Hepatocyte (in vitro differentiated cells): ENCODE measurements around the gene LIMS2. TPM values are rescaled to one million over a fixed set of nuclear protein-coding genes. Genes with fewer than 3 reads are reported as not detected.

Experiments used
- DNase-seq: peaks from one replicate; pipeline ENCODE4 v3.0.0-alpha.2; 2016; ENCODE audit warnings: low spot score
- H2AFZ ChIP-seq: fragments of 200-600 bp; sonication (generic); 2 replicates; pipeline ENCODE4 v1.6.0; 2016; ENCODE audit warnings: antibody characterized with exemption, mild to moderate bottlenecking
- H3K27ac ChIP-seq: fragments of 200-600 bp; sonication (generic); 2 replicates; pipeline ENCODE4 v1.5.1; 2016; ENCODE audit warnings: mild to moderate bottlenecking
- H3K27me3 ChIP-seq: fragments of 200-600 bp; sonication (generic); 2 replicates; pipeline ENCODE4 v1.6.1; 2016
- H3K36me3 ChIP-seq: fragments of 200-600 bp; sonication (generic); replicated peaks from 2 replicates; pipeline ENCODE4 v1.5.1; 2016; ENCODE audit warnings: low read depth; ENCODE audit not compliant: insufficient read depth
- H3K4me1 ChIP-seq: fragments of 200-600 bp; sonication (generic); 2 replicates; pipeline ENCODE4 v1.5.1; 2016; ENCODE audit warnings: mild to moderate bottlenecking, moderate library complexity; ENCODE audit not compliant: insufficient read depth
- H3K4me2 ChIP-seq: fragments of 200-600 bp; sonication (generic); 2 replicates; pipeline ENCODE4 v1.6.0; 2016
- H3K4me3 ChIP-seq: fragments of 200-600 bp; sonication (generic); 2 replicates; pipeline ENCODE4 v1.5.1; 2016; ENCODE audit warnings: mild to moderate bottlenecking
- H3K79me2 ChIP-seq: fragments of 200-600 bp; sonication (generic); 2 replicates; pipeline ENCODE4 v1.6.0; 2017; ENCODE audit warnings: mild to moderate bottlenecking
- H3K9me2 ChIP-seq: fragments of 200-600 bp; sonication (generic); replicated peaks from 2 replicates; pipeline ENCODE4 v1.6.0; 2017; ENCODE audit warnings: mild to moderate bottlenecking; ENCODE audit not compliant: insufficient read depth
- H3K9me3 ChIP-seq: fragments of 200-600 bp; sonication (generic); 2 replicates; pipeline ENCODE4 v1.5.1; 2016; ENCODE audit warnings: low read depth, mild to moderate bottlenecking
- H4K20me1 ChIP-seq: fragments of 200-600 bp; sonication (generic); 2 replicates; pipeline ENCODE4 v1.6.0; 2016; ENCODE audit warnings: mild to moderate bottlenecking; ENCODE audit not compliant: insufficient read depth, poor library complexity, severe bottlenecking
- CTCF ChIP-seq: fragments of 200-600 bp; sonication (generic); IDR thresholded peaks from 2 replicates; pipeline ENCODE4 v1.5.1; 2016; ENCODE audit warnings: antibody characterized with exemption, mild to moderate bottlenecking; ENCODE audit not compliant: poor library complexity
- EZH2 ChIP-seq: fragments of 200-600 bp; sonication (generic); IDR thresholded peaks from 2 replicates; pipeline ENCODE4 v1.6.1; 2016; ENCODE audit warnings: antibody characterized with exemption, mild to moderate bottlenecking, borderline replicate concordance
- EZH2phosphoT487 ChIP-seq: fragments of 200-600 bp; sonication (generic); IDR thresholded peaks from one replicate; pipeline ENCODE4 v1.6.1; 2018; ENCODE audit warnings: antibody characterized with exemption, mild to moderate bottlenecking, low read depth, moderate library complexity; ENCODE audit not compliant: unreplicated experiment, severe bottlenecking
- WGBS: methylation state at CpG from one replicate; pipeline ENCODE4 v1.1.6; 2016; ENCODE audit warnings: low lambda C conversion rate; ENCODE audit errors: missing lambda C conversion rate; 5-methylcytosine and 5-hydroxymethylcytosine counted together
- polyA plus RNA-seq: library from polyadenylated mRNA; unstranded; fragments of >200 nt; fragmentation: Nextera tagmentation; extraction: Ambion mirVana; gene quantifications from 2 replicates; pipeline ENCODE4 v1.2.1, GENCODE V29; 2016
- total RNA-seq: library from RNA; depleted of rRNA; stranded (reverse); fragments of >200 nt; gene quantifications from 2 replicates; pipeline ENCODE4 v1.2.3, GENCODE V29; 2014

LIMS2 gene
- total and polyA plus RNA-seq, 2 experiments from 2014 or later = 4.0 to 8.3 TPM

GRCh38 chr2:127657232-127657595, 18.1 kb downstream of the LIMS2 start:
- Histone ChIP-seq H4K20me1 (no peaks in the 10 kb centered on the region), H3K79me2 (no peaks in the 10 kb centered on the region), H3K4me3 (no peak overlapping the region), H3K4me2 (no peak overlapping the region), H3K4me1 (peaks cover 3% of the 10 kb centered on the region), H3K27me3 (no peaks in the 10 kb centered on the region), H3K36me3 (no peaks in the 10 kb centered on the region), H3K9me2 (no peaks in the 10 kb centered on the region), H3K27ac (no peak overlapping the region), H2AFZ (no peak overlapping the region), H3K9me3 (no peaks in the 10 kb centered on the region)
- DNase-seq = no peak
- TF ChIP-seq EZH2phosphoT487 (no peak), CTCF (no peak), EZH2 (no peak)
- WGBS = 99% methylated on average over 17 of the region's 17 CpGs

- no peak for DNase-seq
- TF ChIP-seq EZH2 (no peak), EZH2phosphoT487 (no peak), CTCF (no peak)
- Histone ChIP-seq H3K9me2 (no peaks in the 10 kb centered on the region), H3K79me2 (no peaks in the 10 kb centered on the region), H3K27ac (no peak overlapping the region), H3K4me1 (no peaks in the 10 kb centered on the region), H3K4me2 (no peak overlapping the region), H3K9me3 (no peaks in the 10 kb centered on the region), H4K20me1 (no peaks in the 10 kb centered on the region), H2AFZ (no peak overlapping the region), H3K36me3 (no peaks in the 10 kb centered on the region), H3K27me3 (no peaks in the 10 kb centered on the region), H3K4me3 (no peak overlapping the region)
- 93% methylated on average over 15 of the region's 15 CpGs for WGBS
Measured at GRCh38 chr2:127656569-127657231, 18.6 kb downstream of the LIMS2 start.

GRCh38 chr2:127655209-127656073, 19.9 kb downstream of the LIMS2 start:
- H3K4me1 ChIP-seq = no peaks in the 10 kb centered on the region
- H4K20me1 ChIP-seq = no peaks in the 10 kb centered on the region
- H3K27ac ChIP-seq = no peak overlapping the region
- H3K36me3 ChIP-seq = no peaks in the 10 kb centered on the region
- no peak overlapping the region for H2AFZ ChIP-seq
- no peaks in the 10 kb centered on the region for H3K79me2 ChIP-seq
- H3K9me3 ChIP-seq = no peaks in the 10 kb centered on the region
- H3K4me2 ChIP-seq = no peak overlapping the region
- WGBS = 91% methylated on average over 16 of the region's 16 CpGs
- H3K27me3 ChIP-seq = no peaks in the 10 kb centered on the region
- no peak for DNase-seq
- no peaks in the 10 kb centered on the region for H3K9me2 ChIP-seq
- H3K4me3 ChIP-seq = no peak overlapping the region
- TF ChIP-seq CTCF (no peak), EZH2 (no peak), EZH2phosphoT487 (no peak)
